Hepatic stellate cell (primary cell): ENCODE results near the gene RPL41.
A peak's percentile ranks its signal among the peaks of the same experiment; 100 is the strongest.
"Not testable (repeated sequence)": the region's sequence is repeated elsewhere in the genome, so short reads cannot be mapped to it uniquely, and the experiment has no call there.

Experiments
- DNase-seq: peaks from one replicate; pipeline ENCODE4 v3.0.0; 2011; ENCODE audit warnings: low spot score

Gene RPL41

DNA sequence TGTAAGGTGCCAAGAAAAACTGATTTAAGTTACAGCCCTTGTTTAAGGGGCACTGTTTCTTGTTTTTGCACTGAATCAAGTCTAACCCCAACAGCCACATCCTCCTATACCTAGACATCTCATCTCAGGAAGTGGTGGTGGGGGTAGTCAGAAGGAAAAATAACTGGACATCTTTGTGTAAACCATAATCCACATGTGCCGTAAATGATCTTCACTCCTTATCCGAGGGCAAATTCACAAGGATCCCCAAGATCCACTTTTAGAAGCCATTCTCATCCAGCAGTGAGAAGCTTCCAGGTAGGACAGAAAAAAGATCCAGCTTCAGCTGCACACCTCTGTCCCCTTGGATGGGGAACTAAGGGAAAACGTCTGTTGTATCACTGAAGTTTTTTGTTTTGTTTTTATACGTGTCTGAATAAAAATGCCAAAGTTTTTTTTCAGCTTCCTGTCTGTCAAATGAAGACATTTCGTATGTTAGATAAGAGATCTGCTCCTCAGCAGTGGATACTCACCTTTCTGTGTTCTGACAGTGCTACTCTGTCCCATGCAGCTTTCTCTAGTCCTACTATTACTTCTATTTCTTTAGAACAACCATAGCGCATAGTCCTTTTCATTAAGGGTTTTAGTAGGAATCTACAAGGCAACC, 13.2 kb upstream of the RPL41 start:
- no peak for DNase-seq

DNA sequence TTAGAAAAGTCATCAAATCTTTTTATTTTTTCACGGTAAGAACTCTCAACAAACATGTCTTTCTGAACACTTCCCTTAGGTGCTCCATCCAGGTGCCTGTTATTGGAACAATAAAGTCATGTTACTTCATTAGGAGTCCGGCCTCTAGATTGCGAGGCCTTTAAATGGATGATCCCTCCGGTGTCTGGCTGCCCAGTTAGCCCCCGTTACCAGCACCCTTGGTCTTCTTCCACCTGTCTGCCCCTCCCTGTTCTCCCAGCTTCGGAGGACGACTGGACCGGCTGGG, 12.7 kb upstream of the RPL41 start:
- DNase-seq = no peak

DNA sequence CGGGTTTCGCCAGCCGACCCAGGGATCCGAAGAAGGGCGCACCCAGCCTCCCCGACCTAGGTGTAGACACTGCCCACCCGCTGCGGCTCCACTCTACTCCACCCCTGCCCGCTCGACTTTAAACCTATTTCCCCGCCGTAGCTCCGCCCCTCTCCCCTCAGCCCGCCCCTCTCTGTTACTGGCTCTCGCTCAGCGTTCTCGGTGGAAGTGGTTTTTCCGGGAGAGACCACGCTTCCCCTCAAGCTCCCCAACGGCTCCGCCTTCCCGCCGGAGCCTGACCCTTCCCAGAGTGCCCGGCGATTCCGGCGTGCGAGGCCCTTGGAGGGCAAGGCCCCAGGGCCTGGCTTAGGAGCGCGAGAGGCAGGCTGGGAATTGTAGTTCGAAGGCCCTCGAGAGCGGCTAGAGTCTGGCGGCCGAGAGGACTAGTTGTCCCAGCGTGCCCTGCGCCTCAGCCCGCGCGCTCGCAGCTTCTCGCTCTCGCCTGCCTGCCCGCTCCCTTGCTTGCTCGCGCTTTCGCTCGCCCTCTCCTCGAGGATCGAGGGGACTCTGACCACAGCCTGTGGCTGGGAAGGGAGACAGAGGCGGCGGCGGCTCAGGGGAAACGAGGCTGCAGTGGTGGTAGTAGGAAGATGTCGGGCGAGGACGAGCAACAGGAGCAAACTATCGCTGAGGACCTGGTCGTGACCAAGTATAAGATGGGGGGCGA, 12.2 kb upstream of the RPL41 start, which contains the start of gene PA2G4:
Gene PA2G4 (plus strand): TSS at position 451 of the 706 bp plus-strand sequence. CDS start 179 bp downstream, at position 630.
- DNase-seq = peak; percentile 97

DNA sequence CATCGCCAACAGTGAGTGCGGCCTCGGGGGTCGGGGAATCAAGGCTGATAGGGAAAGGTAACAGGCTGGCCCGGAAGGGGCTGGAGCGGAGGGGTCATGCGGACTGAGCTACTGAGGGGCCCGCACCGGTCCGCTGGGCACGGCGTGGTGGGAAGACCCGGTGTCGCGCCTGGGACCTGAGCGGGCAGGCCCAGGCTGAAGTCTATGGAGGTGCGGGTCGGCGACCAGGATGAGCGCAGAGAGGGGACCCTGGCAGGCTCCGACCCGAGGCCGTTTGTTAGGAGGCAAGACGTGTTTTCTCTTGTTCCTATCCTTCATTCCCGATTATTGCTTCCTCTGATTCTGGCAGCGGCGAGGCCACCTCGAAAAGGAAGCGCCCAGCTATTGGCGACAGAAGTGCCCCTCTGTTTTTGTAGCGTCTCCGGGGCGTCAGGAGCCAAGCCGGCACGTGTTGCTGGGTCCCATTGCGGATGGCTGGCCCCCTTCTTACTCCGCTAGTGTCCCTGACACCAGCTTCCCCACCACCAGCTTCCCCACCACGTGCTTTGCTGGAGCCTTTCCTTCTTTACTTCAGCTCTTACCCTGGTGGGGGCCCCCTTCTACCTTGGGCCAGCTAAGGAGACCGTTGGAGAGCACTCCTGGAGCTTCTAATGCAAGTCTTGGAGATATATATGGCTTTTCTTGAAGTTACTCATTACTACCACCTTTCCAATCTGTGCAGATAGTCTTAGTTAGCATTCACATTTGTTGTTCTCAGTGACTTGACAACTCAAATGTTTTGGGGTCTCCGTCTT, 11.4 kb upstream of the RPL41 start:
- DNase-seq = no peak

DNA sequence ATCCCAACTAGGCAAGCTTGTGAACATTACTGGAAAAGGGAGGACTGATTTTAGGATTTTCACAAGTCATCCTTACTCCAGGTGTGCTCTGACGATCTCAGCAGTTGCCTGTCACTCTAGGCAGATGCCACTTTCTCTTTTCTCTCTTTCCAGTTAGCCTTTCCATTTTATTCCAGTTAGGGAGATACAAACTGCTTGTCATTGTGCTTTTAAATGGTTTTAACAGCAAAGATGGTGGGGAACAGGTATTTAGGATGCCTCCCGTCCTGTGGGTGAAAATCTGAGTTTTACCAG, 10.9 kb upstream of the RPL41 start:
- DNase-seq = no peak

DNA sequence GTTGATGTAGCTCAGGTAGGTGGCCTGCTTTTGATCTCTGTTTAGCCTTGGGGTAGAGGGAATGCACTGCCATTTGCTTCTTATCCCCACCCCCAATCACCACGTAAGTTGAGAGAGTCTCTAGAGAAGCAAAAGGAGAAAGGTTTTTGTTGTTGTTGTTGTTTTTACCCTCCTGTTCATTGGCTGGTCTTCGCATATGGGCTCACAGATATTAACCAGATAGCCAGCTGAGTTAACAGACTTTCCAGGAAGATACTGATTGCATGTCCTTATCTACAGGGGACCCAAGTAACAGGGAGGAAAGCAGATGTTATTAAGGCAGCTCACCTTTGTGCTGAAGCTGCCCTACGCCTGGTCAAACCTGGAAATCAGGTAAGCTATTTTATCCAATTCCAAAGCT, 9.2 kb upstream of the RPL41 start:
- DNase-seq = no peak

DNA sequence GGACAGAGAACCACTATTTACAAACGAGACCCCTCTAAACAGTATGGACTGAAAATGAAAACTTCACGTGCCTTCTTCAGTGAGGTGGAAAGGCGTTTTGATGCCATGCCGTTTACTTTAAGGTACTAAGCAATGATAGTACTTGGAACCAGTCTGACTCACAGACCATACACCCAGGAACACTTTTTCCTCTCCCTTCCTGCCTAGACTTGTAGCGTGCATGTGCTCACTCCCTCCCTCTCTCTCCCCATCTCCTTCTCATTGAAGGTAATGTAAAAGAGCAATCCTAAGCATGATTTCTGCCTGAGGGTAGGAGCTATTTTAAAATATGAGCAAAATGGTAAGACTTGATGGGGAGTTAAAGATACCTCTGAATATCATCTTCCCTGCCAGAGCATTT, 5.9 kb upstream of the RPL41 start:
- DNase-seq = no peak

DNA sequence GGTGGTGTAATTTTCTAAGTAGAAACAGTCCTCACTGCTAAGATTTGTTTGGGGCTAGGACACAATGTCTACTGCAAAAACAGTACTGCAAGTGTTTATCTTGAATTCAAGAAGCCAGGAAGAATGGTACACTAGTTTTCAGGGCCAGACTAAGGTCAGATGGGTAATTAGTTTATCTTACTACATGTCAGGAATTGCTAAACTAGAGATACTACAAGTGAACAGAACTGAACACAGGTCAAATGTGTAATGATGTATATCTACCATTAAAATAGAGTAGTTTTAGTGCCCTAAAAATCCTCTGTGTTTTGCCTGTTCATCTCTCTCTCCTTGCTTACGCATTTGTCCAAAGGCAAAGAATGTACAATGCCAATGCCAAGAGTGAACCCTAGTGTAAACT, 2.3 kb upstream of the RPL41 start:
- DNase-seq = no peak

DNA sequence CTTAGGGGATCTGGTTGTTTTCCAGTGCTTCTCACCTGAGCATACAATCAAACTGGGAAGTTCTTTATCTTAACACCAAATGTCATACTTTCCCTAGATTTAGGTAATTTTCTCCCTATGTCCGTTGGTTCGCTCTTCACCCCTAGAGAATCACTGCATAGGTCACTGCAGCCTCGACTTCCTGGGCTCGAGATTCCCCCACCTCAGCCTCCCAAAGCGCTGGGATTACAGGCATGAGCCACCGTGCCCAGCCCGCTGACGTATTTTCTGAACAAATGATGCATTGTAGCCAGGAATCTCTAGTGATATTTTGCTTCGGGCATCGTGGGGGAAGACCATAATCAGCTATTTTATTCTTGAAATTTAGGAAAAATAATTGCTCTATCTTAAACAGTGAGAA, 1.1 kb upstream of the RPL41 start:
- DNase-seq = no peak

DNA sequence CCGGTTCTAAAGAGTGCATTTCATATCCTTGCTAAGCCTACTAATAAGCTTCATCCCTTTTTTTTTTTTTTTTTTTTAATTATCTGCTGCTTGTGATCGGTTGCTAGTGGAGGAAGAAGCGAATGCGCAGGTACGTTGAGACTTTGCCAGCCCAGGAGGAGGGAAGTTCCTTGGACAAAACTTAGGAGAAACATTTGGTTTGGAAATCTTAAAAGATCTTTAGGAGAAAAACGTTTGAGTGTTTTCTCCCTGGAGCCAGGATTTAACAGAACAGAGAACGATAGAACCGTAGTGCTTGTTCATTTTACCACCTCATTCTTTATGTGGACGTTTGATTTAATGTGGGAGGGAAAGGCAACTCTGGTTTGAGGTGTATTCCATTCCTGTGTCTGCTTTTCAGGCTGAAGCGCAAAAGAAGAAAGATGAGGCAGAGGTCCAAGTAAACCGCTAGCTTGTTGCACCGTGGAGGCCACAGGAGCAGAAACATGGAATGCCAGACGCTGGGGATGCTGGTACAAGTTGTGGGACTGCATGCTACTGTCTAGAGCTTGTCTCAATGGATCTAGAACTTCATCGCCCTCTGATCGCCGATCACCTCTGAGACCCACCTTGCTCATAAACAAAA, 761 bp downstream of the RPL41 start:
- not testable (repeated sequence) for DNase-seq

DNA sequence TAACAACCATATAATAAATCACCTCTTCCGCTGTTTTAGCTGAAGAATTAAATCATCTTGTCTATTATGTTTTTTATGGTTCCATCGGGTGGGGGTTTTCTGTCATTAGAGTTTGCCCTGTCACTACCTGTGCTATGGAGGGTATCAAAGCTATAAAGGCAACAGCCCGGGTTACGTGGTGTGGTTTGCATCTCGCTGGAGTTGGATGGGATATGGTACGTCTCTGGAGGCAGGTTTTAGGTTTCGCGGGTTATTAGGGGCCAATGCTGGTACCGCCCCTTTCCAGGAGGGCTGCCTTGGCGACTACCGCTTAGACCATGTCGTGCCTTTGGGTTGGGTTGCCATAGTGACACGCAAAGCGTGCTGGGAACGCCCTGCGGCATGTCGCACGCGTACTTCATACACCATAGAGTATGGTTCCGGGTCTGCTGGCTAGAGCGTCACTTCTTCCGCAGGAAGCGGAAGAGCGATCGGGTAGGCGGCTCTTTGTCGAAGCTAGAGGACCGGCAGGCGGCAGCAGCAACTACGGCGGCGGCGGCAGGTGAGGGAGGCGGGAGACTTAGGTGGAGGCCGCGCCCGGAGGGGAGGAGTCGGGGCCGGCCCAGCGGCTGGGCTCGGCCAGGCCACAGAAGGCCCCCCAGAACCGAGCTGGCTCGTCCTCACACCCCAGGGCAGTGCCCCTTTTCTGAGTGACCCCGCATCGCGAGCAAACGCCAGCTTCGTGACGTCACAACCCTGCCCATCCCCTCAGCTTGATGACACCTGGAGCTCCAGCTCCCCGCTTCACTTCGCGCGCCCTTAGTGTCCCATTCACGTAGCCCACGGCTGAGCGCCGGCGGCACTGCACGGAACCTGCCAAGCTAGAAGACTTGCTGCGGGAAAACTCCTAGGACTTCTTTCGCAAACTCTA, 1.6 kb downstream of the RPL41 start, which contains the start of gene ZC3H10:
Gene ZC3H10 (plus strand): TSS at position 489 of the 910 bp plus-strand sequence. CDS start 2,297 bp downstream, outside the sequence.
- DNase-seq = peak; percentile 94

DNA sequence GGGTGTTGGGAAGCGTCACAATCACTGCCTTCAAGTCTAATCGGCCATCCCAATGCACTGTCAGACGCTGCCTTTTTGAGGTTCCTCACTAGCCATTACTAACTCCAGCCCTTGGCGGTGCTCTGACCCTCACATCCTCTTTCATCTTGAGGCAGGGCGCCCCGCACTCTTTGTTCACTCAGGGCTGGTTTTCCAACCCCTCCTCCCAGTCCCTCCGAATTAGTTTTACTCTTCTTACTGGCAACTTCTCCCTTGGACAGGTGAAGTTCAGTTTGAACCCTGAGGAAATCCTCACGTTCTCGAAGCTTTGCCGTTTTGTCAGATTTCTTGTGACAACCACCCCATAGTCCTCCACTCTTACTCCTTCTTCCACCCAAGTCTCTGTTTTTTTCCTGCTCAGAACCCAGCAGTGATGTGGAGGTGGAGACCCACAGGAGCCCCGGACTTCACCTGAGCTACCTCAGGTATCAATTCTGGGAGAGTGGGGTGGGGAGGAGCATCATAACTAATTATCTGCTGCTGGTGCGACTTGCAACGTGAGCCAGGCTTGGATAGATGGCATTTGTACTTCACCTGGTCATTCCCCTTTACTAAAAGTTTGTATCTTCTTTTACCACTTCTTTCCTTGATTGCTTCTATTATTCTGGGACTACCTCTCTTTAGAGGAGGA, 2.4 kb downstream of the RPL41 start:
- DNase-seq = no peak

DNA sequence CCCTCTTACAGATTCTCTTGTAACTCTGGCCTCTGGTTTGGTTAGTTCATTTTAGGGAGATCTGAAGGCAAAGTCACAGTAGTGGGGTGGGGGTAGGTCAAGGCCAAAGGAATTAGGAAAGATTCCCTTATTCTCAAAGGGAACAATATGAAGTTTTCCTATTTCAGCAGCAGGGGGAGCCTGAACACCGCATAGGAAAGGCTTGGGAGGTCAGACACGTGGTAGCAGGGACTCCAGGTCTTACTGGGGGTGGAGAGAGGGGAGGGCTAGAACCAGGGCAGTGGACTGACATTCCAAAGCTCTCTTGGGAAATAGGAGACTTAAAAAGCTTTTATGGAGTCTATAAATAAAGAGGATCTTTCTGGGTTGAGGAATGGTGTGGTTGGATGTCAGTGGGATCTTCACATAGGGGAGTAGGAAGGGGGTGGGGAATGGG, 2.9 kb downstream of the RPL41 start:
- peak; percentile 98 for DNase-seq

DNA sequence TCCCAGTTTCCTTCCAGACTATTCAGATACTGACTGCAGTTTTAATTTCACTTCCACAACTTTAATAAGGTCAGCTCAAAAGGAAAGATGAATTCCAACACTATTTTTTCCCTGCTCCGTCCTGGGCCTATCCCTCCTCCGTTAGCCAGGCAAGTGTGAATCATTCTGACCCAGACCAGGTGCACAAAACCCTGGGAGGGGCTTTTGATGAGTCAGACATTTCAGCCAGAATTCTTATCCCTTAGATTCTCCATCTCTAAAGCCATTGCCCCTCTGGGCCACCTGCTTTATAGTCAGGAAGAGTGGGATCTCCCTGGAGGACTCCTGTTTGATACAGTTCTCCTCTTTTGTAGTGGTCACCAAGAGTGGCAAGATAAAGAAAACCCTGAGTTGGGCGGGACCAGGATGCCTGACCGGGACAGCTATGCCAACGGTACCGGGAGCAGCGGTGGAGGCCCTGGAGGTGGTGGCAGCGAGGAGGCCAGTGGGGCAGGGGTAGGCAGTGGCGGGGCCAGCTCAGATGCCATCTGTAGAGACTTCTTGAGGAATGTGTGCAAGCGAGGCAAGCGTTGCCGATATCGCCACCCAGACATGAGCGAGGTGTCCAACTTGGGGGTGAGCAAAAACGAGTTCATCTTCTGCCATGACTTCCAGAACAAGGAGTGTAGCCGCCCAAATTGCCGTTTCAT, 3.9 kb downstream of the RPL41 start:
- DNase-seq = no peak

DNA sequence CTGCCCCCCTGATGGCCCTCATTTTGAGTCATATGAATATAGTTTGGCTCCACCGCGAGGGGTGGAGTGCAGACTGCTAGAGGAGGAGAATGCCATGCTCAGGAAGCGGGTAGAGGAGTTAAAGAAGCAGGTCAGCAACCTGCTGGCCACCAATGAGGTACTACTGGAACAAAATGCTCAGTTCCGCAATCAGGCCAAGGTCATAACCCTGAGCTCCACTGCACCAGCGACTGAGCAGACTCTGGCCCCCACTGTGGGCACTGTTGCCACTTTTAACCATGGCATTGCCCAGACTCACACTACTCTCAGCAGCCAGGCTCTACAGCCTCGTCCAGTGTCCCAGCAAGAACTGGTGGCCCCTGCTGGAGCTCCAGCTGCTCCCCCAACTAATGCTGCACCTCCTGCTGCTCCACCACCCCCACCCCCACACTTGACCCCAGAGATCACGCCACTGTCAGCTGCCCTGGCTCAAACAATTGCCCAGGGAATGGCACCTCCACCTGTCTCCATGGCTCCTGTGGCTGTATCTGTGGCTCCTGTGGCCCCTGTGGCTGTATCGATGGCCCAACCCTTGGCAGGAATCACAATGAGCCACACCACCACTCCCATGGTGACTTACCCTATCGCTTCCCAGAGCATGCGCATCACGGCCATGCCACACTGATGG, 4.9 kb downstream of the RPL41 start:
- DNase-seq = no peak

DNA sequence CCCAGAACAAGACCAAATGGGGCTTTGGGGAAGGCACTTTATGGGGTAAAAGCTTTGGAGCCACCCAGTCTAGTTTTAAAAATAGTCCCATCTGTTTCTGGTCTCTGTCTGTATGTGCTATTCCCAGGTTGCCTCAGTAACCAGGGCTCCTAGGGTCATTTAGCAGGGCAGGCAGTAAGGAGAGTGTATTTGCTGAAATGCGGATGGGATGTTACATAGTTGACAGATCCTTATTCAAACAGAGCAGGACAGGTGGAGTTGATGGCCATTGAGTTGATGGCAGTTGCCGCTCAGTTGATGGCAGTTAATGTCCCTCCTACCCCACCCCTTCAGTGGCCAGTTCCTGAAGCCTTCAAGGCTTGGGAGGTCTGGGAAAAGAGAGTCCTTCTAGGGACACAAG, 6.2 kb downstream of the RPL41 start:
- DNase-seq = no peak

DNA sequence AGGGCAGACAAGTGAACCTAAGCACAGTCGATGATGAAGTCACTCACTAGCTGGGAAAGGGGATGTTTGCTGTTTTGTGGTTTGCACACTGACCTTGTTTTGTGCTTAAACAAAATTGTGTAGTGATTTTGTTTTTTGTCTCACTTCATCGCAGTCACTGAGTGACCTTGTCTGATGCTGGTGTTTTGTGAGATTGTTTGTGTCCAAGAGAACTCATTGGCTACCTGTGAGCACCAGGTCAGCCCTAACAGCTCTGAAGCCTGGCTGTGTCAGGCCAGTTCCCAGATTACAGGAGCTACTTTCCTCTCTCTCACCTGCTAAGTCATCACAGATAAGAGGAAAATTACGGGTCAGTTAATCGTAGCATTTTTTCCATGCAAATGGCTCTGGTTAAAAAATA, 7.7 kb downstream of the RPL41 start:
- no peak for DNase-seq

DNA sequence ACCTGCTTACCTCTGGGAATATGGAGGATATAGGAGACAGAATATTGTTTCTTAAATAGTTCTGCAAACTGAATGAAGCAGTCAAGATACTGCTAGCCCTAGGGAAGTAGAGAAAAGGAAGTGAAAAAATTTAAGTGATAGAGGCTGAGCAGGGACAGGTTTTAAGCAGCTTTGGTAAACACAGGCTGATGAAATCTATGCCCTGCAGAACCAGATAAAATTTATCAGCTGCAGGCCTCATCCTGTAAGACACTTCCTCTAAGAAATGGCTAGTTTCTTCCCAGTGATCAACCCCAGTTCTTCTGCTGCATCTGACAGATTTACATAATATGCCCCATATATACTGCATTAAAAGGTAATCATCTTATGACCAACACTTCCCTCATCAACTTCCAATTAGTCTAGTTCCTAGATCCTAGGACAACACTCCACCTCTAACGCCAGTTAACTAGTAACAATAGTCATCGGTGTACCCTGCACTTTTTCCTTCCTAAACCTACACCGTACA, 10.4 kb downstream of the RPL41 start:
- no peak for DNase-seq

DNA sequence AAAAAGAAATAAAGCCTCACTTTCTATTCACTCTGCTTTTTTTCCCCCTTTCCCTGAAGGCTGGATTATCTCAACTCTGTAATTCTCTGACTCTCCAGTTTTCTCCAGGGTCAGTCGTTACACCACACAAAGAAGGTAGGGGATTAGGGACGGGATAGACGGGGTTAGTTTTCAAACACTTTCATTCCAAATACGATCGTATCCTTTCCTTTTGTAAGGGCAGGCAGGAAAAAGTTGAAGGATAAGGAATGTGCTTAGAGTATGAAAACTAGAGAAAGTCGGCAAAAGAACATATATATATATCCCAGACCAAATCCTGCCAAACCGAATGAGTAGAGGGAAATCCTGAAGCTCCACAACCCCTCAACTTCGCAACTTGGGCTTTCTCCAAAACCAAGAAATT, 11.1 kb downstream of the RPL41 start:
- no peak for DNase-seq
